GM23338 (cell line): ENCODE data around the gene CYB5B. TPM values are rescaled to one million over a fixed set of nuclear protein-coding genes. Genes with fewer than 3 reads are reported as not detected.

Source experiments
- ATAC-seq: fragments of 200-7000 bp; cut with Tn5 transposase; 3 replicates; pipeline ENCODE4 v1.9.1; 2020
- DNase-seq: peaks from one replicate; pipeline ENCODE4 v3.0.0-alpha.2; 2015; ENCODE audit warnings: low spot score
- H2AFZ ChIP-seq: fragments of 200-600 bp; sonication (generic); 2 replicates; pipeline ENCODE4 v1.8.0; 2016; ENCODE audit warnings: antibody characterized with exemption, mild to moderate bottlenecking, moderate library complexity
- H3F3A ChIP-seq: fragments of 200-600 bp; sonication (generic); replicated peaks from 2 replicates; pipeline ENCODE4 v1.8.0; 2017; ENCODE audit warnings: antibody characterized with exemption, mixed run types, low read depth
- H3K27ac ChIP-seq: fragments of 200-600 bp; sonication (generic); 2 replicates; pipeline ENCODE4 v1.6.1; 2016; ENCODE audit warnings: low read depth
- H3K27me3 ChIP-seq: fragments of 200-600 bp; sonication (generic); 2 replicates; pipeline ENCODE4 v1.8.0; 2016; ENCODE audit warnings: mild to moderate bottlenecking, mixed run types, moderate library complexity; ENCODE audit not compliant: insufficient read depth
- H3K36me3 ChIP-seq: fragments of 200-600 bp; sonication (generic); 2 replicates; pipeline ENCODE4 v1.8.0; 2016; ENCODE audit warnings: mild to moderate bottlenecking; ENCODE audit not compliant: insufficient read depth
- H3K4me1 ChIP-seq: fragments of 200-600 bp; sonication (generic); 2 replicates; pipeline ENCODE4 v1.8.0; 2016; ENCODE audit warnings: mild to moderate bottlenecking, moderate library complexity; ENCODE audit not compliant: insufficient read depth
- H3K4me2 ChIP-seq: fragments of 200-600 bp; sonication (generic); 2 replicates; pipeline ENCODE4 v1.7.1; 2017; ENCODE audit warnings: mixed run types
- H3K4me3 ChIP-seq: fragments of 200-600 bp; sonication (generic); 2 replicates; pipeline ENCODE4 v1.6.1; 2016; ENCODE audit warnings: mixed run types
- H3K79me2 ChIP-seq: fragments of 200-600 bp; sonication (generic); replicated peaks from 2 replicates; pipeline ENCODE4 v1.8.0; 2017; ENCODE audit warnings: mild to moderate bottlenecking; ENCODE audit not compliant: insufficient read depth
- H3K9me2 ChIP-seq: fragments of 200-600 bp; sonication (generic); 2 replicates; pipeline ENCODE4 v1.8.0; 2017; ENCODE audit not compliant: insufficient read depth
- H4K20me1 ChIP-seq: fragments of 200-600 bp; sonication (generic); replicated peaks from 2 replicates; pipeline ENCODE4 v1.8.0; 2017; ENCODE audit warnings: mild to moderate bottlenecking; ENCODE audit not compliant: insufficient read depth
- H3K27ac Mint-ChIP-seq: 2 replicates; pipeline ENCODE4 v1.8.0; 2020; ENCODE audit warnings: inconsistent platforms, mild to moderate bottlenecking, moderate library complexity, mixed read lengths
- H3K27me3 Mint-ChIP-seq: 3 replicates; pipeline ENCODE4 v1.8.0; 2022; ENCODE audit warnings: low read depth, mild to moderate bottlenecking, moderate library complexity, mixed read lengths, inconsistent platforms; ENCODE audit not compliant: insufficient read depth, poor library complexity
- H3K36me3 Mint-ChIP-seq: 3 replicates; pipeline ENCODE4 v1.8.0; 2021; ENCODE audit warnings: low read depth, mild to moderate bottlenecking, inconsistent platforms, moderate library complexity, mixed read lengths
- H3K4me1 Mint-ChIP-seq: 3 replicates; pipeline ENCODE4 v1.8.0; 2020; ENCODE audit warnings: mild to moderate bottlenecking, inconsistent platforms, mixed read lengths
- H3K4me3 Mint-ChIP-seq: 3 replicates; pipeline ENCODE4 v1.8.0; 2021; ENCODE audit warnings: moderate library complexity, mild to moderate bottlenecking, inconsistent platforms, mixed read lengths
- H3K9me3 Mint-ChIP-seq: 3 replicates; pipeline ENCODE4 v1.8.0; 2020; ENCODE audit warnings: moderate library complexity, mild to moderate bottlenecking, inconsistent platforms, mixed read lengths
- CREB1 ChIP-seq: fragments of 250-450 bp; sonication (Bioruptor Pico); IDR thresholded peaks from 2 replicates; pipeline ENCODE4 v1.5.0; 2020; ENCODE audit warnings: low read depth, mild to moderate bottlenecking, moderate library complexity
- CTCF ChIP-seq, 2 experiments: fragments of 200-600 bp in 1 of 2; sonication (generic) in 1 of 2; conservative IDR thresholded peaks; 2 replicates each; pipeline versions ENCODE4 v1.5.1 to v1.6.1; 2016 to 2017; ENCODE audit warnings: antibody characterized with exemption in 2 of 2, low read depth in 2 of 2, mild to moderate bottlenecking in 2 of 2, moderate library complexity in 1 of 2
- ETS1 ChIP-seq: IDR thresholded peaks from 2 replicates; pipeline ENCODE4 v1.6.1; 2016; ENCODE audit warnings: antibody characterized with exemption
- EZH2 ChIP-seq: fragments of 200-600 bp; sonication (generic); IDR thresholded peaks from one replicate; pipeline ENCODE4 v1.8.0; 2017; ENCODE audit warnings: antibody characterized with exemption, mild to moderate bottlenecking, low read depth; ENCODE audit not compliant: unreplicated experiment
- EZH2phosphoT487 ChIP-seq: fragments of 200-600 bp; sonication (generic); IDR thresholded peaks from one replicate; pipeline ENCODE4 v1.8.1; 2018; ENCODE audit warnings: antibody characterized with exemption; ENCODE audit not compliant: unreplicated experiment
- ZNF462 ChIP-seq: fragments of 250-450 bp; sonication (Bioruptor Pico); IDR thresholded peaks from 2 replicates; pipeline ENCODE4 v1.5.0; 2020; ENCODE audit warnings: mild to moderate bottlenecking, moderate library complexity
- polyA plus RNA-seq: library from polyadenylated mRNA; unstranded; fragments of >200 nt; fragmentation: Nextera tagmentation; extraction: Ambion mirVana; gene quantifications from 2 replicates; pipeline ENCODE4 v1.2.1, GENCODE V29; 2016
- total RNA-seq: library from RNA; depleted of rRNA; stranded (reverse); fragments of >200 nt; shearing (Covaris generic); gene quantifications from 2 replicates; pipeline ENCODE4 v1.2.3, GENCODE V29; 2014

CYB5B gene
- total and polyA plus RNA-seq, 2 experiments from 2014 or later, result 72.0 to 110 TPM

- TF ChIP-seq CTCF (conservative IDR thresholded peaks at IDR 0.05; ENCODE audit: low read depth in 2 of 2) (no peak), EZH2 (no peak), EZH2phosphoT487 (no peak), ETS1 (no peak)
These were observed 19.1 kb upstream of the CYB5B start (continued) for GRCh38 chr16:69405326-69405725.

GRCh38 chr16:69405757-69406156 is 18.7 kb upstream of the CYB5B start:
- no peaks in the 10 kb centered on the region for H3F3A ChIP-seq
- H3K36me3 ChIP-seq, result no peaks in the 10 kb centered on the region
- H3K9me3 Mint-ChIP-seq, result no peaks in the 10 kb centered on the region; the same call in 2 of the 3 replicates
- TF ChIP-seq ZNF462, result no peak
- TF ChIP-seq ETS1, result no peak
- no peak for TF ChIP-seq CREB1 (CRISPR knock-in tag)
- no peak overlapping the region for H3K4me3 ChIP-seq
- H3K4me1 Mint-ChIP-seq, result peaks cover 7% of the 10 kb centered on the region; the same call in 2 of the 3 replicates
- H3K27me3 ChIP-seq, result no peaks in the 10 kb centered on the region
- no peaks in the 10 kb centered on the region for H3K36me3 Mint-ChIP-seq
- H4K20me1 ChIP-seq, result no peaks in the 10 kb centered on the region
- no peak overlapping the region for H3K27ac ChIP-seq
- H3K27ac Mint-ChIP-seq, result no peak overlapping the region
- ATAC-seq (no peak), DNase-seq (no peak)
- no peak overlapping the region for H3K4me2 ChIP-seq
- H3K79me2 ChIP-seq, result no peaks in the 10 kb centered on the region
- H3K4me3 Mint-ChIP-seq, result no peak overlapping the region
- H3K9me2 ChIP-seq, result no peaks in the 10 kb centered on the region
- H3K4me1 ChIP-seq, result peaks cover 9% of the 10 kb centered on the region
- H3K27me3 Mint-ChIP-seq, result peaks cover under 1% of the 10 kb centered on the region
- H2AFZ ChIP-seq, result peak overlapping the region; percentile 59
